ENCODE results near the gene IL12RB1.

GRCh38 chr19:18107235-18107634, 20.5 kb upstream of the IL12RB1 start:
- TF ChIP-seq, protein P1, sequence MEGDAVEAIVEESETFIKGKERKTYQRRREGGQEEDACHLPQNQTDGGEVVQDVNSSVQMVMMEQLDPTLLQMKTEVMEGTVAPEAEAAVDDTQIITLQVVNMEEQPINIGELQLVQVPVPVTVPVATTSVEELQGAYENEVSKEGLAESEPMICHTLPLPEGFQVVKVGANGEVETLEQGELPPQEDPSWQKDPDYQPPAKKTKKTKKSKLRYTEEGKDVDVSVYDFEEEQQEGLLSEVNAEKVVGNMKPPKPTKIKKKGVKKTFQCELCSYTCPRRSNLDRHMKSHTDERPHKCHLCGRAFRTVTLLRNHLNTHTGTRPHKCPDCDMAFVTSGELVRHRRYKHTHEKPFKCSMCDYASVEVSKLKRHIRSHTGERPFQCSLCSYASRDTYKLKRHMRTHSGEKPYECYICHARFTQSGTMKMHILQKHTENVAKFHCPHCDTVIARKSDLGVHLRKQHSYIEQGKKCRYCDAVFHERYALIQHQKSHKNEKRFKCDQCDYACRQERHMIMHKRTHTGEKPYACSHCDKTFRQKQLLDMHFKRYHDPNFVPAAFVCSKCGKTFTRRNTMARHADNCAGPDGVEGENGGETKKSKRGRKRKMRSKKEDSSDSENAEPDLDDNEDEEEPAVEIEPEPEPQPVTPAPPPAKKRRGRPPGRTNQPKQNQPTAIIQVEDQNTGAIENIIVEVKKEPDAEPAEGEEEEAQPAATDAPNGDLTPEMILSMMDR (IDR thresholded peaks at IDR 0.05; ENCODE audit: insufficient read depth, low read length, poor library complexity, severe bottlenecking), result no peak
- no peak for TF ChIP-seq EZH2phosphoT487 (conservative IDR thresholded peaks at IDR 0.05; ENCODE audit: low read length)
